H1 (cell line): ENCODE results near the gene HLA-DPA1. TPM values are rescaled to one million over a fixed set of nuclear protein-coding genes. Genes with fewer than 3 reads are reported as not detected.

ENCODE experiments used
- CTCF ChIA-PET: fragments of 300-600 bp; sonication (Branson Sonifier 250); formaldehyde crosslinking; loops from one replicate; lab custom pipeline; 2021; ENCODE audit not compliant: partially characterized antibody; lab: Charles Lee
- POLR2A ChIA-PET: fragments of 300-600 bp; sonication (Branson Sonifier 250); formaldehyde crosslinking; loops from one replicate; lab custom pipeline; 2021; ENCODE audit warnings: inconsistent platforms; ENCODE audit not compliant: partially characterized antibody; lab: Charles Lee
- DNase-seq, 2 experiments: peaks; one replicate each; pipeline versions ENCODE4 v3.0.0 to v3.0.0-alpha.2; 2010 to 2022; ENCODE audit warnings: low spot score in 2 of 2, low read depth in 1 of 2, mixed read lengths in 1 of 2
- FAIRE-seq: peaks from 2 replicates; lab custom pipeline; 2011; peaks lifted over from hg19 to GRCh38; lab: Jason Lieb, UNC
- H2AFZ ChIP-seq: 2 replicates; pipeline ENCODE4 v1.8.1; 2012; ENCODE audit warnings: low read length, inconsistent platforms
- H2AK5ac ChIP-seq: 2 replicates; pipeline ENCODE4 v1.6.1; 2013; ENCODE audit warnings: low read depth, low read length
- H2BK120ac ChIP-seq: replicated peaks from 2 replicates; pipeline ENCODE3; 2013; ENCODE audit warnings: low read depth, low read length, inconsistent platforms
- H2BK12ac ChIP-seq: 2 replicates; pipeline ENCODE4 v1.6.1; 2013; ENCODE audit warnings: low read depth, low read length
- H2BK15ac ChIP-seq: 2 replicates; pipeline ENCODE4 v1.6.1; 2013; ENCODE audit warnings: low read length
- H2BK20ac ChIP-seq: 2 replicates; pipeline ENCODE4 v1.6.1; 2013; ENCODE audit warnings: low read length
- H2BK5ac ChIP-seq: 2 replicates; pipeline ENCODE4 v1.6.1; 2013; ENCODE audit warnings: low read depth, low read length
- H3K14ac ChIP-seq: 2 replicates; pipeline ENCODE4 v1.6.1; 2013; ENCODE audit warnings: inconsistent platforms; ENCODE audit not compliant: insufficient read length
- H3K18ac ChIP-seq: 2 replicates; pipeline ENCODE4 v1.6.1; 2013; ENCODE audit warnings: low read length; ENCODE audit errors: extremely low read depth
- H3K23ac ChIP-seq: 2 replicates; pipeline ENCODE4 v1.6.1; 2013; ENCODE audit warnings: inconsistent platforms; ENCODE audit not compliant: insufficient read length
- H3K23me2 ChIP-seq: 2 replicates; pipeline ENCODE4 v1.6.1; 2013; ENCODE audit warnings: low read depth, low read length
- H3K27ac ChIP-seq: 2 replicates; pipeline ENCODE4 v1.6.1; 2011; ENCODE audit warnings: low read depth, low read length, inconsistent platforms
- H3K27me3 ChIP-seq, 4 experiments: replicated peaks in 1 of 4; 1 replicate in 1 of 4; 2 replicates in 3 of 4; pipeline versions ENCODE4 v1.6.1 to v1.8.1; 2011 to 2013; ENCODE audit warnings: low read length in 3 of 4, mild to moderate bottlenecking in 3 of 4, inconsistent platforms in 2 of 4, mixed read lengths in 2 of 4, moderate library complexity in 1 of 4; ENCODE audit not compliant: control insufficient read depth in 3 of 4, insufficient read depth in 3 of 4; ENCODE audit errors: extremely low read depth in 1 of 4
- H3K36me3 ChIP-seq, 4 experiments: 2 replicates each; pipeline versions ENCODE4 v1.6.1 to v1.8.1; 2011 to 2013; ENCODE audit warnings: mild to moderate bottlenecking in 4 of 4, low read length in 3 of 4, moderate library complexity in 2 of 4, control low read depth in 1 of 4, inconsistent platforms in 1 of 4; ENCODE audit not compliant: insufficient read depth in 4 of 4, control insufficient read depth in 2 of 4
- H3K4ac ChIP-seq: replicated peaks from 2 replicates; pipeline ENCODE3; 2013; ENCODE audit warnings: low read length, low read depth, mixed read lengths, inconsistent platforms; ENCODE audit not compliant: insufficient read length
- H3K4me1 ChIP-seq, 4 experiments: replicated peaks in 1 of 4; 1 replicate in 1 of 4; 2 replicates in 3 of 4; pipeline versions ENCODE4 v1.6.1 to v1.8.1; 2011 to 2013; ENCODE audit warnings: low read length in 3 of 4, inconsistent platforms in 2 of 4, mixed read lengths in 1 of 4; ENCODE audit not compliant: insufficient read depth in 4 of 4, control insufficient read depth in 3 of 4
- H3K4me2 ChIP-seq, 2 experiments: 2 replicates each; pipeline versions ENCODE4 v1.6.1 to v1.8.1; 2011 to 2013; ENCODE audit warnings: low read depth in 2 of 2, low read length in 2 of 2, control low read depth in 1 of 2, inconsistent platforms in 1 of 2, mild to moderate bottlenecking in 1 of 2; ENCODE audit not compliant: insufficient read depth in 1 of 2
- H3K4me3 ChIP-seq, 4 experiments: fragments of 200-600, 300-600 bp in 1 of 4; sonication (generic), shearing (Covaris generic), sonication (Bioruptor Twin) in 1 of 4; 2 replicates each; pipeline versions ENCODE4 v1.5.1 to v1.8.1; 2011 to 2016; ENCODE audit warnings: low read length in 4 of 4, low read depth in 3 of 4, control low read depth in 2 of 4, inconsistent platforms in 2 of 4, mild to moderate bottlenecking in 2 of 4, mixed read lengths in 1 of 4, moderate library complexity in 1 of 4; ENCODE audit not compliant: insufficient read depth in 2 of 4; ENCODE audit errors: extremely low read depth in 1 of 4
- H3K56ac ChIP-seq: replicated peaks from 2 replicates; pipeline ENCODE3; 2013; ENCODE audit warnings: low read depth, mild to moderate bottlenecking, mixed read lengths, low read length, inconsistent platforms; ENCODE audit not compliant: insufficient read length
- H3K79me1 ChIP-seq: 2 replicates; pipeline ENCODE4 v1.6.1; 2013; ENCODE audit warnings: low read depth, low read length, control low read depth
- H3K79me2 ChIP-seq, 2 experiments: 2 replicates each; pipeline versions ENCODE4 v1.6.1 to v1.8.1; 2012 to 2013; ENCODE audit warnings: low read length in 2 of 2, mild to moderate bottlenecking in 2 of 2, inconsistent platforms in 1 of 2; ENCODE audit not compliant: insufficient read depth in 2 of 2, control insufficient read depth in 1 of 2
- H3K9ac ChIP-seq, 4 experiments: replicated peaks in 1 of 4; 1 replicate in 1 of 4; 2 replicates in 3 of 4; pipeline versions ENCODE4 v1.6.1 to v1.8.1; 2011 to 2013; ENCODE audit warnings: low read depth in 3 of 4, low read length in 3 of 4, control low read depth in 2 of 4, mild to moderate bottlenecking in 2 of 4, moderate library complexity in 2 of 4, inconsistent platforms in 1 of 4; ENCODE audit errors: extremely low read depth in 1 of 4
- H3K9me3 ChIP-seq, 2 experiments: 2 replicates each; pipeline versions ENCODE4 v1.6.1 to v1.8.1; 2012 to 2013; ENCODE audit warnings: mild to moderate bottlenecking in 2 of 2, moderate library complexity in 2 of 2, control low read depth in 1 of 2, inconsistent platforms in 1 of 2, low read depth in 1 of 2, low read length in 1 of 2, mixed read lengths in 1 of 2; ENCODE audit not compliant: insufficient read depth in 2 of 2
- H4K20me1 ChIP-seq, 2 experiments: replicated peaks in 1 of 2; 2 replicates each; pipeline versions ENCODE3 to v1.8.1; 2011 to 2013; ENCODE audit warnings: inconsistent platforms in 2 of 2, low read length in 2 of 2, mild to moderate bottlenecking in 1 of 2; ENCODE audit not compliant: insufficient read depth in 2 of 2, control insufficient read depth in 1 of 2
- H4K5ac ChIP-seq: 2 replicates; pipeline ENCODE4 v1.6.1; 2013; ENCODE audit warnings: low read length, low read depth, mixed read lengths, inconsistent platforms; ENCODE audit not compliant: insufficient read length
- H4K8ac ChIP-seq: 2 replicates; pipeline ENCODE4 v1.8.0; 2013; ENCODE audit warnings: mild to moderate bottlenecking, moderate library complexity, low read length, inconsistent platforms; ENCODE audit not compliant: insufficient read depth; ENCODE audit errors: extremely low read depth
- H4K91ac ChIP-seq: replicated peaks from 2 replicates; pipeline ENCODE3; 2013; ENCODE audit warnings: low read length, mixed read lengths, inconsistent platforms; ENCODE audit not compliant: insufficient read length
- BACH1 ChIP-seq: IDR thresholded peaks from 2 replicates; pipeline ENCODE4 v1.6.1; 2012; ENCODE audit warnings: low read length, improper control_type of control experiment
- MAX ChIP-seq: IDR thresholded peaks from 2 replicates; pipeline ENCODE4 v1.6.1; 2012; ENCODE audit warnings: inconsistent platforms
- SIRT6 ChIP-seq: IDR thresholded peaks from one replicate; pipeline ENCODE4 v1.7.1; 2012; ENCODE audit warnings: low read length, inconsistent platforms
- WGBS, 2 experiments: shearing (Covaris generic) in 1 of 2; methylation state at CpG; one replicate each; pipeline versions ENCODE4 v1.1.6 to v1.1.7; 2013 to 2015; ENCODE audit warnings: low lambda C conversion rate in 2 of 2, mixed read lengths in 2 of 2, inconsistent platforms in 1 of 2, low coverage in 1 of 2, missing lambda C conversion rate in 1 of 2; ENCODE audit not compliant: insufficient replicate concordance in 2 of 2, insufficient coverage in 1 of 2, insufficient read length in 1 of 2; ENCODE audit errors: extremely low coverage in 1 of 2, missing lambda C conversion rate in 1 of 2; 5-methylcytosine and 5-hydroxymethylcytosine counted together
- polyA plus RNA-seq, 7 experiments: library from polyadenylated mRNA; depleted of rRNA in 3 of 7; stranded (reverse) in 5 of 7; unstranded in 2 of 7; fragments of >200 nt in 5 of 7; fragments of 200-250 nt in 2 of 7; gene quantifications; 1 replicate in 5 of 7; 2 replicates in 1 of 7; 4 replicates in 1 of 7; pipeline versions ENCODE4 v1.2.1 to v1.2.3, GENCODE V29; 2011 to 2013; ENCODE audit warnings: missing spikeins in 2 of 7, mixed read lengths in 2 of 7
- total RNA-seq: library from RNA; stranded (reverse); fragmentation: NEBNext Ultra II Directional; extraction: Animal tissue kit (Norgen Biotek cat#: 25700); gene quantifications from 2 replicates; pipeline ENCODE4 v1.2.1, GENCODE V29; 2021

The HLA-DPA1 gene
- total and polyA plus RNA-seq, 2 of the 8 experiments (the other 6 are each of a cell fraction or from before 2014, with no cell fraction given): 6.2 to 13.1 TPM

GRCh38 chr6:33077908-33078307 is 4.5 kb upstream of the HLA-DPA1 start:
- no peak overlapping the region for H2BK120ac ChIP-seq
- H3K56ac ChIP-seq: no peak overlapping the region
- H3K9ac ChIP-seq: no peak overlapping the region
- no peaks in the 10 kb centered on the region for H3K79me1 ChIP-seq
- H3K27me3 ChIP-seq: peaks cover 0 to 8% (median 3%) of the 10 kb centered on the region in 4 experiments; a peak in 4 of 7 replicates
- H3K4me1 ChIP-seq: peaks cover 2 to 8% (median 5%) of the 10 kb centered on the region in 4 experiments; a peak in 6 of 7 replicates
- no peak overlapping the region for H4K91ac ChIP-seq
- peaks cover 0 to 1% of the 10 kb centered on the region in 2 experiments for H4K20me1 ChIP-seq
- H2AFZ ChIP-seq: no peak overlapping the region
- H4K8ac ChIP-seq: no peak overlapping the region
- TF ChIP-seq BACH1 (no peak), MAX (no peak), SIRT6 (no peak)
- H2BK12ac ChIP-seq: no peak overlapping the region
- FAIRE-seq (no peak), DNase-seq (no peak)
- no peak overlapping the region for H2BK20ac ChIP-seq
- peaks cover 8% of the 10 kb centered on the region; the same call in 1 of the 2 replicates for H3K23me2 ChIP-seq
- ChIA-PET POLR2A (no interaction called here), CTCF (interaction anchor here (0.8 to 1.3 kb wide), 2 partner anchors 47 to 77 kb away, joined by 3 to 5 read pairs; no protein-coding TSS in a partner anchor)
- H3K9me3 ChIP-seq: no peaks in the 10 kb centered on the region
- H3K79me2 ChIP-seq: no peaks in the 10 kb centered on the region
- no peak overlapping the region for H3K4ac ChIP-seq
- no peak overlapping the region for H3K27ac ChIP-seq
- no peak overlapping the region for H4K5ac ChIP-seq
- 71% methylated on average over 5 of the region's 5 CpGs; no CpG with 5 or more reads in 1 of the 2 experiments for WGBS, 2 experiments
- H3K36me3 ChIP-seq: no peaks in the 10 kb centered on the region
- no peak overlapping the region for H3K4me2 ChIP-seq
- H3K18ac ChIP-seq: no peak overlapping the region
- H3K4me3 ChIP-seq: no peak overlapping the region
- H3K23ac ChIP-seq: no peak overlapping the region
- H2AK5ac ChIP-seq: peak overlapping the region; percentile 89; the same call in 1 of the 2 replicates
- H2BK15ac ChIP-seq: no peak overlapping the region
- no peak overlapping the region for H2BK5ac ChIP-seq
- H3K14ac ChIP-seq: no peak overlapping the region
